Stimulated activated CD8-positive, alpha-beta memory T cell treated with anti-CD3 and anti-CD28 coated beads, Interleukin-2, amount 100 ng/mL, for 48 hours (primary cell): ENCODE measurements around the gene LRRC4.

Source experiments
- DNase-seq, 2 donors: peaks; one replicate each; pipeline ENCODE4 v3.0.0-alpha.2; 2020; ENCODE audit warnings: low read depth in 2 of 2

Gene LRRC4

GRCh38 chr7:128030654-128031611 lies at the start of gene LRRC4:
Gene LRRC4 (minus strand): TSS chr7:128031437. CDS start chr7:128030640, 797 bp downstream.
- peak in 1 of 2 donors; percentile 25 for DNase-seq

DNA sequence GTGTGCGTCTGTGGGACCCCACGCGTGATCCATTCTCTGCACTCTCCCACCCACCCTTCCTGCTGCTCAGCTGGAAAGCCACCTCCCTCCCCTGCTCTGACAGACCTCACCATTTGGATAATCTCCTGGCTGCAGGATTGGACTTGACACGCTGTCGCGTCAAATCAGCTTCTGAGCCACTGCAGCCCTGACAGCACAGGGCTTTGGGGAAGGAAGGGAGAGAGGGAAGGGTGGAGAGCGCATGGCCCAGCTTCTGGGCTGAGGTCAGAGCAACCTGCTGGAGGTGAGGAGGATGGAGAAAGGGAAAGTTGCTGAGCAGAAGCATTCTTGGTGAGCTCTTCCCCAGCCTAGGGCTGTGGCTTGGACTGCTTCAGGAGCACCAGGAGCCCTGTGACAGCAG lies 48.9 kb upstream of the LRRC4 start:
- DNase-seq: no peak

DNA sequence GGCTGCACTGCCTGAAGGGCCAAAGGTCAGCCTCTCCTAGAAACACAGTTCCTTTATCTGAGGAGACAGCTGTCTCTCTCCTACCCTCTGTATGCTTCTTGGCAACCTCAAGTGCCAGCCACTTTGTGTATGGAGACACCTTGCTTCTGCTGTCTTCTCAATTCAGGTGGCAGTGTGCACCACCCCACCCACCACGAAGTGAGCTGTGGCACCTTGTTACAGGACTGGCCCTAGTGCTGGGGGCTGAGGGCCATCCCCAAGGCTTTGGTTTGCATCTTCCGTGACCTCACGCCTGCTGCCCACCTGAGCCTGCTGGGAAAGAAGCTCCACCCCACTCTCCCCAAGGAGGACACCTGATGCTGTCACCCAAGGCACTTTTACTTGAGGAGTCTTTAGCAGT lies 47.1 kb upstream of the LRRC4 start:
- DNase-seq: no peak

DNA sequence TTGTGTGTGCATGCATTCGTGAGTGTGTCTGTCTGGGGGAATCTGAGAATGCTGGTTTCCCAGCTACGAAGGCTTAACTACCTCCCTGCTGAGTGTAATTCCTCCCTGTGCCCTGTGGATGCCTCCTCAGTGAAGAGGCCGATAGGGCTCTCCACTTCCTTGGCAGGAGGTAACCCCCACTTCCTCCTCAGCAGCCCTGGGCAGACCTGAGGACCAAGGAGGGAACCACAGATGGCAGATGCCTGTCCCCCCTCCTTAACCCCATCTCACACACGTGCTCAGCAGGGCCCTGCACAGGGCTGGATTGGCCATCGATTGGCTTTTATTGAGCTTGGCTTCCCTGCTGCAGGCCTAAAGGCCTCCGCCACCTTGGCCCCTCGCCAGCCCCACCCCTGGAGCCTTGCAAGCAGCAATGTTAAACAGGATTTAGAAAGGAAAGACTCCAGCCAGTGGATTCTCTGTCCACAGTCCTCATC lies 45.6 kb upstream of the LRRC4 start:
- DNase-seq: no peak

GRCh38 chr7:128076196-128076795 lies 45.1 kb upstream of the LRRC4 start:
- no peak for DNase-seq

DNA sequence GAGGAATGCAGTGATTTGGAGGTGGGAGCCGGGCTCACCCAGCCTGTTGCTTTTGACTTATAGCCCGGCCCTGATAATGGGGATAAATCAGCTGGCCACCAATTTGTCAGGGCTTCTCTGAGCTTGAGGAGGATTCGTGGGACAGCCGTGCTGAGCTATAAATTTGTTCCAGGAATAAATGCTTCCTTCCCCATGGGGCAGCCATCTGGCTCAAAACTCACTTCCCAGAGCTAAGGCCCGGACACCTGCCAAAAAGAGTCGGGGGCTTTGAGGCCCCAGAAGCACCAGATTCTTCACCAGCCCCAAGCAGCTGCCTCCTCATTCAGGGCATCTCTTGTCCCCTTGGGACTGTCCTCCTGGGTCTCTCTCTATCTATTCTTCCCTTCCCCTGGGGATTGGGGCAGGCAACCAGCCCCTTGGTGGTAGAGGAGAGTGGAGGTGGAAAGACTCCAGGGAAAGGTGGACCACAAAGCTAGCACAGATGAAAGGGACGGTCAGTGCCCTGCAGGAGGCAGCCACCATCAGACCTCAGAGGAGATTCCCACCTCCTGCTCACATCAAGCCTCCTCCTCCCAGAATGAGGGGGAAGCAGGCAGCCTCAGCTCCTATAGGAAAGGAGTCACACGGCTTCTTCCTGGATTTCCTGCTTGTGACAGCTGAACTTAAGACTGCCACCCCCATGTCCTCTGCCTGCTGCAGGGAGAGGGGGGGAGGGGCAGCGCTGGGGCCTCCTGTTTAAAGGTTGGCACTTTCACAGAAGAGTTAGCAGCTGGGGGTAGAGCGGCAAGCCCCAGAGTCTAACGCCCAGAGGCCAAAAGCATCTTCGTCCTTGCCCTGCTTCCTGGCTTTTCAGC lies 44.2 kb upstream of the LRRC4 start:
- no peak for DNase-seq

GRCh38 chr7:128074736-128075135 lies 43.5 kb upstream of the LRRC4 start:
- no peak for DNase-seq

DNA sequence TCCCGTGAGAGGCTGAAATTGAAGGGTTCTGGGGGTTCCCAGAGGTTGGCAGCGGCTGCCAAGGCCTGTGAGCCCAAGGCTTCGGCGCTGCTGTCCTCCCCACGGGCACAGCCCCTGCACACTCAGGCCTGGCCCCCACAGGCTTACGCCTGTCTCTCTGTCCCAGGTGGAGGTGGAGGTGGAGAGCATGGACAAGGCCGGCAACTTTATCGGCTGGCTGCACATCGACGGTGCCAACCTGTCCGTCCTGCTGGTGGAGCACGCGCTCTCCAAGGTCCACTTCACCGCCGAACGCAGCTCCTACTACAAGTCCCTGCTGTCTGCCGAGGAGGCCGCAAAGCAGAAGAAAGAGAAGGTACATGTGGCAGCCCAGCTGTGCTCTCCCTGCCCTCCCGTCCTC lies 43.1 kb upstream of the LRRC4 start:
- DNase-seq: no peak

DNA sequence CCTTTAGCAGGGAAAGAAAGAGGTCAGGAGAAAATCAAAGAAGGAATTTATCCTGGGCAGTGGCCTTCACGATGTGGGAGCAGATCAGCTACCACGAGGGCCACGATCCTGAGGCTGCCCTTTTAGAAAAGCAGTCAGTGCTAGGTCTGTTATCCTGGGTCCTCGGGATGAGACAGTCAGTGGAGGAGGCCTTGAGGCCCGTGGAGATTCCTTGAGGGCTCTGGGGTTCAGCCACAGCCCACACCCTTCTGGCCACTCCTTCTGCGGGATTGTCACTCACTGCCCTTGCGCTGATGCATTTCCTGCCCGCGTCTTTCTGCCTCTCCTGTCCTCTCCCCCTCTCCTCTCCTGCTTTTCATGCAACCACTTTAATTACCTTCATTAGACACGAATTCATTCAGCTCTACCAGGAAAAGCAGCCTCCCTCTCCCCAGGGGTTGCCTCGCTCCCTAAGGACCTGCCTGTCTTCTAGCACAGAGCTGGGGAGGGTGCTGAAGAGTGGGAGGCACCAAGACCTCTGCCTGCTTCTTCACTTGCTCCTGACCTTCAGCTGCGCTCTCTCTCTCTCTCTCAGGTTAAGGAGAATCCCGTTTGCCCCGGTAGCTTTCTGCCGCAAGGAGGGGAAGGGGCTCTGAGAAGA lies 42.6 kb upstream of the LRRC4 start:
- no peak for DNase-seq

- no peak for DNase-seq
Measured at GRCh38 chr7:128071801-128072200, 40.6 kb upstream of the LRRC4 start.

DNA sequence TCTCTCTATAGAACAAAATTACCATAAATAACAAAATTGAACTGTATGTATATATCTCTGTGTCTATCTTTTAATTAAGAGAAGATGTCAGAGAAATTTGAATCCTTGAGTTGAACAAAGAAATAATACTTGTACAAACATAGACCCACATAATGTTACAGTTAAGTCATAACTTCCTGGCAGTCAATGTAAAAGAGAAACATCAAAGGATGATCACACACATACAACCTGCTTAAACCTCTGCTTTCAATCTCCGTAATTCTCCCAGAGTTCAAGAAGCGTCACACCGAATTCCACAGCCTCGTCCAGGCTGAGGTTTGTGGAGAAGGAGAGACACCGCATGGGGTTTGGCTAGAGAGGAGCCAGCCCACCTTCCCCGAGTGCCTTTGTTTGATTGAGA lies 40.1 kb upstream of the LRRC4 start:
- no peak for DNase-seq

DNA sequence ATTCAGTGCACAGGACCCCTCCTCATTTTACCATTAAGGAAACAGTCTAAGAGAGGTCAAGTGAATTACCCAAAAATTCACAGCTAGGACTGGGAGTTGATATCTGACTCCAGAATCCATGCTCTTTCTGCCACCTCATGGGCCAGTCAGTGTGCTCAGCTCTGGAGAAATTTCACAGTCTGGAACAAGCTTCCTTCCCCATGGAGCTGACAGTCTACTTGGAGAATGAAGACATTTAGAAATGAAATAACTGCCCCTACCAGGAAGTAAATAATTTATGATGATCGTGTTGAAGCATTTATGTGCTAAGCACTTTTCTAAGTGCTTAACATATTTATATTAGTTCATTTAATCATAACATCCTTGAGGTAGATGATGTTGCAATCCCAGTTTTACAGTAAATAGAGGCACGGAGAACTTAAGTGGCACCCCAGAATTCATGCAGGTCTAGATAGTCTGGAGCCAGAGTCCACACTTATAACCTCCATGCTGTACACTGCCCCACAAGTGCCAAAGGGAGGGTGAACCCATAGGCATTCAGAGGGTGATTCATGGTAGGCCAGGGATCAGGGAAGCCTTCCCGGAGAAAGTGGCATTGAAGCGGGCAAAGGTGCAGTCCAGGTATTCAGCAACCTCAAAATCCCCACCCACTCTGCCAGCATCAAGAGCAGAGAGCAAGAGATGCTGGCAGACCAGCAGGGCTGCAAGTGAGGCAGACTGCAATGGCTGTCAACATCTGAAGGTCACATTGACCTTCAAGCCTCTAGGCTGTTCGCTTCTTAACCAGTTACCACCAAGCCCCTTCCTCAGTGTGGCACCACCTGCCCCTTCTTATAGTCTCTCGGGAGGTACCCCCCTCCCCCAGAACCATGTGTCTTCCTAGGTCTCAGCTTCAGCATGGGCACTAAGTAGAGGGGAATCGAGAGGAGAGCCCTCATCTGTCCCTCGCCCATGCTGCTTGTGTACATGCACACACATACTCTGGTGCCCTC lies 38.4 kb upstream of the LRRC4 start:
- DNase-seq: no peak

DNA sequence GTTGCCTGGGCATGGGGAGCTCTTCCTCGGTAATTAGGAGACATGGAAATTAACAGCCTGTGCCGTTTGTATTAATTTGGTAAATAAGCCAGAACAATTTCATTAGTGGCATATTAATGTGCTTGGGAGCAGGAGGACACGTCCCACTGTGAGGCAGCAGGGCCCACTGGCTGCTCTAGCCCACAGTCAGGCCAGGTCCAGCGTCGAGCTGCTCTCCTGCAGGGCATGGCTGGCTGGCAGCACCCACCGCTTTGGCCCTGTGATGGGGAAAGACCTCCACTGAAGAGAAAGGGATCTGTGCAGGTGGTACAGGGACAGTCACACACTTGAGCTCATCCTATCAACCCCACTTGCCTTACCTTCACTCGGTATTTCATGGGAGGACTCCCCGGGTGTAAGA lies 37.5 kb upstream of the LRRC4 start:
- no peak for DNase-seq

GRCh38 chr7:128067983-128068382 lies 36.7 kb upstream of the LRRC4 start:
- DNase-seq: no peak

DNA sequence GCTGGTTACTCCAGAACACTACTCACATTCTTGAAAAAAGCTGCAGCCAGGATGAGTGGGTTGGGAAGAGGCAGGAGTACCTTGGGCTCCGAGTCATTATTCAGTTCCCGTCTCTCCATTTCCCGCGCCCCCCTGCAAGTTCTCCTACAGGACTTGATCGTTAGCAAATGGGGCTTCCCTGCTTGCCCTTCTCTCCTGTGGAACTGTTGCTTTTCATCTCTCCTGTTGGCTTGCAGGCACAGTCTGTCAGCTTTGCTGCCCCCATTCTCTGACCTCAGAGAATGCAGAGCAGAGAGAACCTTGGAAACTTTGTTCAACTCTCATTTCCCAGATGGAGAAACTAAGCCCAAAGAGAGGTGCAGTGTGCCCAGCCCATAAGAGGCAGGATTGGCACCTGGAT lies 35.6 kb upstream of the LRRC4 start:
- no peak for DNase-seq

DNA sequence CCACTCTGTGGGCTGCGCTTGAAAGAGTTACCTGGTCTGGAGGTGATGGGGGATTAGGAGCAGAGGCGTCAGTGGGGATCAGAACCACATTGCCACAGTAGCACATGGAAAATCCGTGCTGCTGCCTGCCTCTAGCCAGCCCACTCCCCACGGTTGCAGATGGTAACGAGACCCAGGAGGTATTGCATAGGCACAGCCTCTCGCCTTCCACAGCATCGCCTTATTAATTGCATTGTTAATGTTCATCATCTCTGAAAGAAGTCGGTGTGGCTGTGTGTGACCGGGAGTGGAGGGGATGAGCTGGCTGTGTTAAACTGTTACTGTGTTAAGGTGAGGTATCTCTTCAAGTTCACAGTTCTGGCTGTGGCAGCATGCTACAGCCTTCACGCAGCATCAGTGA lies 35.2 kb upstream of the LRRC4 start:
- no peak for DNase-seq

GRCh38 chr7:128065872-128066271 lies 34.6 kb upstream of the LRRC4 start:
- no peak for DNase-seq

GRCh38 chr7:128063088-128063487 lies 31.9 kb upstream of the LRRC4 start:
- DNase-seq: no peak

GRCh38 chr7:128060018-128060417 lies 28.8 kb upstream of the LRRC4 start:
- no peak for DNase-seq
